Transverse colon (tissue), 3 donors: ENCODE results near the gene NPPB.

ENCODE experiments used
- CTCF ChIP-seq, 5 experiments: fragments of 200-600 bp in 3 of 5; fragments of 450-650 bp in 2 of 5; sonication (generic) in 3 of 5; IDR thresholded peaks; 1 replicate in 2 of 5; 2 replicates in 3 of 5; pipeline ENCODE4 v1.5.1; 2016 to 2017; ENCODE audit warnings: antibody characterized with exemption in 5 of 5, inconsistent platforms in 3 of 5, mild to moderate bottlenecking in 2 of 5, moderate library complexity in 1 of 5
- POLR2A ChIP-seq: fragments of 450-650 bp; IDR thresholded peaks from one replicate; pipeline ENCODE4 v1.6.1; 2016; ENCODE audit warnings: antibody characterized with exemption, mild to moderate bottlenecking, moderate library complexity

DNA sequence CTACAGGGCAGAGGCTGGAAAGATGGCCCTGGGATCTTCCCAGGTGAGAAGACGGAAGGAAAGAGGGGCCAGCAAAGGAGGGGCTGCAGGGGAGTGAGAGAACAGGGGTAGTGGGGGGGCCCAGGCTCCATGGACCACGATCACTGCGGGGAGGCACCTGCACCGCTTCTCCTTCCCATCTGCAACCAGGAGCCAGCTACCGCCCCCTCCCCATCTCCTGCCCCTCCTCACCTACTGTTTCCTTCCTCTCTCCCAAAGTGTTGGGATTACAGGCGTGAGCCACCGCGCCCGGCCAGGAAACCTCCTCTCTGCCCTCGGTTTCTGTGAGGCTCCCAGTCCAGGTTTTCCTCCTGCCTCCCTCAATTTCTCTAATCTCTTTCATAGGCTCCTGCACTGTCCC lies 48.1 kb upstream of the NPPB start:
- TF ChIP-seq CTCF (IDR thresholded peaks at IDR 0.05): no peak
- no peak for TF ChIP-seq POLR2A
